Measurements from ENCODE around the gene BTBD6. TPM values are rescaled to one million over a fixed set of nuclear protein-coding genes. Genes with fewer than 3 reads are reported as not detected.

The BTBD6 gene
- total RNA-seq, 4 donors from 2014 or later = 48.4 to 85.9 (median 53.6) TPM

- no peak for DNase-seq
- peaks cover 0 to 14% of the 10 kb centered on the region in 2 donors for H3K36me3 ChIP-seq
Observed at GRCh38 chr14:105228562-105228961, 19.8 kb upstream of the BTBD6 start.

GRCh38 chr14:105229099-105229655 lies 19.2 kb upstream of the BTBD6 start:
- H3K4me1 ChIP-seq = peaks cover 0 to 4% of the 10 kb centered on the region in 2 donors
- no peak for TF ChIP-seq CTCF (IDR thresholded peaks at IDR 0.05 in 4 of 5, conservative IDR thresholded peaks at IDR 0.05 in 1 of 5)
- no peak for TF ChIP-seq POLR2A (IDR thresholded peaks at IDR 0.05)
- in situ Hi-C loops (cut with MboI; ENCODE audit: low sequenced_read_pairs in 4 of 4) (no loop called here), intact Hi-C loops (cut with DNase I; ENCODE audit: low total_unique reads) (no loop called here)
- H3K27me3 ChIP-seq = no peaks in the 10 kb centered on the region
- H3K27ac ChIP-seq = no peak overlapping the region
- DNase-seq = no peak
- no peak overlapping the region for H3K4me3 ChIP-seq
- no peaks in the 10 kb centered on the region for H3K9me3 ChIP-seq
- peaks cover 0 to 13% of the 10 kb centered on the region in 2 donors for H3K36me3 ChIP-seq
- ATAC-seq = no peak

More at GRCh38 chr14:105228562-105228961, 19.8 kb upstream of the BTBD6 start:
- Histone ChIP-seq H3K9me3 (no peaks in the 10 kb centered on the region), H3K4me1 (peaks cover 0 to 4% of the 10 kb centered on the region in 2 donors), H3K27ac (no peak overlapping the region), H3K27me3 (no peaks in the 10 kb centered on the region), H3K4me3 (no peak overlapping the region)
- TF ChIP-seq POLR2A (IDR thresholded peaks at IDR 0.05) (no peak), CTCF (IDR thresholded peaks at IDR 0.05 in 4 of 5, conservative IDR thresholded peaks at IDR 0.05 in 1 of 5) (no peak)
- in situ Hi-C loops (cut with MboI; ENCODE audit: low sequenced_read_pairs in 4 of 4) = no loop called here
- intact Hi-C loops (cut with DNase I; ENCODE audit: low total_unique reads) = no loop called here
- no peak for ATAC-seq

- in situ Hi-C loops (cut with MboI; ENCODE audit: low sequenced_read_pairs in 4 of 4) (no loop called here), intact Hi-C loops (cut with DNase I; ENCODE audit: low total_unique reads) (loop anchor here (10.0 kb wide), 1 partner anchor 66 kb away; no protein-coding TSS in a partner anchor)
- Histone ChIP-seq H3K4me3 (no peak overlapping the region), H3K27me3 (no peaks in the 10 kb centered on the region), H3K9me3 (no peaks in the 10 kb centered on the region), H3K36me3 (no peaks in the 10 kb centered on the region), H3K4me1 (peaks cover 0 to 7% of the 10 kb centered on the region in 2 donors), H3K27ac (no peak overlapping the region)
- no peak for ATAC-seq
- no peak for DNase-seq
- TF ChIP-seq CTCF (IDR thresholded peaks at IDR 0.05 in 4 of 5, conservative IDR thresholded peaks at IDR 0.05 in 1 of 5) = no peak
- no peak for TF ChIP-seq POLR2A (IDR thresholded peaks at IDR 0.05)
Observed at GRCh38 chr14:105240811-105241576, 7.3 kb upstream of the BTBD6 start.

- TF ChIP-seq CTCF (IDR thresholded peaks at IDR 0.05 in 4 of 5, conservative IDR thresholded peaks at IDR 0.05 in 1 of 5) = no peak
- TF ChIP-seq POLR2A (IDR thresholded peaks at IDR 0.05) = no peak
- Histone ChIP-seq H3K36me3 (no peaks in the 10 kb centered on the region), H3K27me3 (no peaks in the 10 kb centered on the region), H3K9me3 (no peaks in the 10 kb centered on the region), H3K4me1 (peaks cover 0 to 7% of the 10 kb centered on the region in 2 donors), H3K27ac (no peak overlapping the region), H3K4me3 (no peak overlapping the region)
- no peak for DNase-seq
- in situ Hi-C loops (cut with MboI; ENCODE audit: low sequenced_read_pairs in 4 of 4) (no loop called here), intact Hi-C loops (cut with DNase I; ENCODE audit: low total_unique reads) (loop anchor here (10.0 kb wide), 1 partner anchor 67 kb away; no protein-coding TSS in a partner anchor)
- ATAC-seq = no peak
Observed at GRCh38 chr14:105241641-105242040, 6.7 kb upstream of the BTBD6 start.
